ENCODE measurements around the gene MEDAG.

GRCh38 chr13:30957258-30957943 lies 51.3 kb downstream of the MEDAG start:
- TF ChIP-seq EP300 (IDR thresholded peaks at IDR 0.05) (no peak), CTCF (IDR thresholded peaks at IDR 0.05) (no peak), POLR2A (IDR thresholded peaks at IDR 0.05) (no peak), POLR2AphosphoS5 (IDR thresholded peaks at IDR 0.05) (no peak)
